HL-60/S4 treated with retinoic acid at 250 ng/mL for 4 days and 3 days (cell line): ENCODE results near the gene CFDP1.

Experiments
- in situ Hi-C: fragments of 300-500 bp; cut with MboI; formaldehyde crosslinking; loops from 2 replicates; pipeline ENCODE4 v1.7.0; 2022; ENCODE audit warnings: low sequenced_read_pairs

Gene CFDP1

DNA sequence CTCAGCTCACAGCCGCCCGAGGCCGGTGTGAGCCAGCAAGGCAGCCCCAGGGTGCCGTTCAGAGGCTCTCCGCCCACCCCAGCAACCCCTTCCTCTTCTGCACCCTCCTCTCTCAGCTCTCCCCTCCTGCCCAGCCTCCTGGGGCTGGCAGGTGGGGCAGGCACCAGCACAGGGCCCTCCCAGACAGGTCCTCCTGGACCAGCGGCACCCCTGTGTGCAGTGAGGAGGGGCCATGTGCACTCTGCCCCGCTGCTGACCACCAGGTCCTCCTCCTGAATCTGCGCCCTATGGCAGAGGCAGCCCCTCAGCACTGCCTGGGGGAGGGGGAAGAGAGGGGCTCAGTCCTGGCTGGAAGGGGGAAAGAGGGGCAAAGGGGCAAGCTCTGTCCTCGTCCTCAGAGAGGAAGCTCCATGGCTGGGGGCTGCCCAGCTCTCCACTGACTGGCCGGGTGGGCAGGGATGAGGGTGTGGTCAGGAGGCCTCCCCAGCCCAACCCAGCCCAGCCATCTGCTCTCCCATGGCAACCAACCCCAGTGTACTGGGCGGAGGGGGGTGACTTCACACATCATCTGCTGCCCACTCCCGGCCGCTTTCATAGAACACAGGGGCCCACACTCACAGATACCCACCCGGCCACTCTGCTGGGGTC, 176.5 kb downstream of the CFDP1 start:
- in situ Hi-C loops = no loop called here

DNA sequence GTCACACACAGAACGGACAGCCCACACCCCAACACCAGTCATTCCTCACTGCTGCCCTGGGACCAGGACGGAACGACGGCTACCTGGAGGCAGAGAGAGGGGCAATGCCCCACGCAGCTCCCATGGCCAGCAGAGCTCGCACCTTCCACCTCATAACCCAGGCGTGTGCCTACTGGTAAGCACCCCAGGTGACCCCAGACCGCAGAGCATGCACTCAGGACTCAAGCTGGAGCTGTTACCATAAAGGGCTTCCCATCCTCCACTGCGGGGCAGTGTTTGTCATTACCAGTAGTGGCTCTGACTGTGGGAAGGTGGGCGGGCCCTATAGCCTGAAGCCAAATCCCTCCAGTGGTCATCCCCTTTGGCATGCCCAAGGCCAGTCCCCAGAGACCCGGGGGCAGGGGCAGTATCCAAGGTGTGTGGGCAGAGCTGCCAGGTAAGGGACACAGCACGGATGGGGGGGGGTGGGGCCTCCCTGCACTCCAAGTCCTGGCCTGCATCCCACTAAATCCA, 177.2 kb downstream of the CFDP1 start:
- in situ Hi-C loops = no loop called here

DNA sequence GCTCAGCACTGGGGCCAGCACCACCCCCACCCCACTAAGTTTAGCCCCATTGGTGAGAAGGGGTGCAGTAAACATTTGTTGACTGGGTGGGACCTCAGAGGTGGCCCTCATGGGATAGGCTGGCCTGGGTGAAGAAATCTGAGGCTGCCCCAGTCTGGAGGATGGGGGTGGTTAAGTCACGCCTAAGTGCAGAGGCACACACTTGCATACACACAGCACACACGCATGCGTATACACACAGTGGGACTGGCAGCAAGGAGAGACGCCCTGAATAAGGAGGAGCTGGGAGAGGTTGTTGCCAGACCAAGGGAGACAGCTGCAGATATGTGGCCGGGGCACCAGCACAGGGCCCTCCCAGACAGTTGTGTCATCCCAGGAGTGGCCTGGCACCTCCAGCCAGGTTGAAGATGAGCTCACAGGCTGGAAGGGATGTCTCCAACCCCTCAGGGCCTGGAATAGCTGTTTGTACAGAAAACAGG, 178.9 kb downstream of the CFDP1 start:
- in situ Hi-C loops = no loop called here

GRCh38 chr16:75252946-75253911, 180.1 kb downstream of the CFDP1 start:
- in situ Hi-C loops = no loop called here

DNA sequence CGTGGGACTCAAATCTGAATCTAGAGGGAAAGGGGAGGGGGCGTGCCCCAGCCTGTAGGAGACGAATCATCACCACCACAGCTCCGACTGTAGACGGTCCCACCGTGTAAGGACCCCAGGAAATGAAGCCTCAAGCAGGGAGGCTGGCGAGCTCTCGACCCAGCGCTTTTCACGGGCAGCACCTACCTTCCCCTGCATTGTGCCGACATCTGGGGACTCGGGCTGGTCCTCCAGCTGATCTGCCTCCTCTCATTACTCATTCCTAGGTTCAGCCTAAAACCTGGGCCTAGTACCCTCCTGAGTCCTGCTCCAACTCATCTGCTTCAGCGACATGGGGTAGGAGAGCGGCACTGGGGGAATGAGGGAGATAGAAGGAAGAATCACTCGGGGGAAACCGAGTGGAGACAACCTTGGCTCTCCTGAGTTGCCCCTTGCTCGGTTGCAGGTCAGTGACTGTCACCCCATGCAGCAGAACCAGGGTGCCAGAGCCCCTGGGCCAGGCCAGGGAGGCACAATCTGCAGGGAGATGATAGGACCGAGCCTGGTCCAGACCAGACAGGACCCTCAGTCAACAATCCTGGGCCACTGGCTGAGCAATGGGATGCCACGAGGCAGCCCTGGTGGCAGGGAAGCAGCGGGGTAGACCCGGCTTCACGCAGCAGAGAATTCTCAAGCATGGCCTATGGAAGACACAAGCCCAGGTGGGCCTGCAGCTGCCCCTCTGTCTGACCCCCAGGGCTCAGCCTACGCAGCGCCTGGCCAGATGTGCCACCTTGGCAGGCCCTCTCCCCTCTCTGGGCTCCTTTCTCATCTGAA, 181.0 kb downstream of the CFDP1 start:
- in situ Hi-C loops = no loop called here

GRCh38 chr16:75251280-75252048, 181.8 kb downstream of the CFDP1 start, which contains the start of gene BCAR1:
BCAR1 (minus strand) TSS chr16:75251624; CDS start chr16:75251482, 142 bp downstream.
- in situ Hi-C loops = no loop called here

DNA sequence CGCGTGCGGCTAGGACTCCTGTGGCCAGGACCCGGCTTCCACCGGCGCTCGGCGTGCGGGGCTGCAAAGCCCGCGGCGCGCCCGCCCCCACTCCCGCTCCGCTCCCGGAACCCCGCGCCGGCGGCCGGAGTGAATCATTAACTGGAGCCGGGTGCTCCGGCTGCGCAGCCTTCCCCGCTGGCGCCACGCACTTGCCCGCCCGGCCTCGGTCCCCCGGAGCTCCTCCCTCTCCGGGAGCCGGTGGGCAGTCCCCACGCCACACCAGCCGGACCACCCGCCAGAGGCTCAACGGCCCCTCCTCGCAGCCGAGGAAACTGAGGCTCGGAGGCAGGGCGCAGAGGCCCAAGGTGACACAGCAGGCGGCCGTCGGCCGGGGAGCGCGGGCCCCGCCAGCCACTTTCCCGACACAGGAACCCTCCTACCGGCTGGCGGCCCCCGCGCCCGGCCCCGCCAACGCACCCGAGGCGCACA, 182.5 kb downstream of the CFDP1 start:
- in situ Hi-C loops = no loop called here

DNA sequence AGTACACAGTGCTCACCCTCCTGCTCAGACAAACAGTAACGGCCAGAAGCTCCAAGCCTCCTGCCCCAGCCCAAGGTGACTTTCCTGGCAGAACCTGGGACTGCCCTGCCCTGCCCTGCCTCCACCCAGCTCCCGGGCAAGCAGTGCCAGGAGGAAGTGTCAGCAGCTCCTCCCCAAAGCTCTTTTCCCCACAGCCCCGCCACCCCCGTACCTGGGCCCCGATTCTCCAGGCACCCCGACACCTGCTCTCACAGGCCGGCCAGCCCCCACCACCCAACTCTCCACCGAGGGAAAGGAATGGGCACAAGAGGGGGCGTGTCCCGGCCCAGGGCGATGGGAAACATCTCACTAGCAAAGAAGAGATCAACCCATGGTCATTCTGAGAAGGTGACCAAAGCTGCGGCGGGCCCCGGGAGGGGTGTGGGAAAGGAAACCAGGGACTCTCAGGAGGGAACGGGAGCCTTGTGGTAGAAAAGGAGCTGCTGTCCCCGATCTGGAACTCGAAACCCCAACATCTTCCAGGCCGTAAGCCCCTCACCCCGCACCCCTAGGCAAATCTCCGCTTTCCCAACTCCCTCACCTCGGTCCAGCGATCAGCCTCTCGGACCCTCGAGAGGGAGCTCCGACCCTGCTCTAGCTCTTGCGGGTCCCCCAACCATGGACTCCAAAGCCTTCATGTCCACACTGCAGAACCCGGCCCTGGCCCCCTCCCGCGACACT, 183.1 kb downstream of the CFDP1 start:
- in situ Hi-C loops = no loop called here

GRCh38 chr16:75249441-75249840, 183.9 kb downstream of the CFDP1 start:
- in situ Hi-C loops = no loop called here

GRCh38 chr16:75248536-75249380, 184.5 kb downstream of the CFDP1 start:
- in situ Hi-C loops = no loop called here

- in situ Hi-C loops = no loop called here
These were observed 185.2 kb downstream of the CFDP1 start for GRCh38 chr16:75248142-75248535.

DNA sequence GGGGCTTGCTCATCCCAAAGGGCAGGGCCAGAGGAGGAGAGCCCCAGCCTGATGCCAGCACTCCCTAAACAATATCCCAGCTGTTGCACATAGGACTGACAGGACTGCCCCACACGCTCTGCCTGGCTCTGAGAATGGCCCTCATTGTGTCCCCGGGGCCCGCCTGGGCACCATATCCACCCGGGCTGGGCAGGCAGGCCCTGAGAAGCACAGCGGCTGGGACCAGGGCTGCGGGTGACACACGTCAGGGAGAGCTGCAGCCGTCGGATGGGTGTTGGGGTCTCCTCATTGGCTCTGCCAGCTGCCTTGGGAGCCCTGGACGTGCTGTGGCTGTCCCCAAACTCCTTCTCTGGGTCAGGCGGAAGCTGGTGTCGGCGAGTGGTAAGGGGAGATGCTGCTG, 186.1 kb downstream of the CFDP1 start:
- in situ Hi-C loops = no loop called here

DNA sequence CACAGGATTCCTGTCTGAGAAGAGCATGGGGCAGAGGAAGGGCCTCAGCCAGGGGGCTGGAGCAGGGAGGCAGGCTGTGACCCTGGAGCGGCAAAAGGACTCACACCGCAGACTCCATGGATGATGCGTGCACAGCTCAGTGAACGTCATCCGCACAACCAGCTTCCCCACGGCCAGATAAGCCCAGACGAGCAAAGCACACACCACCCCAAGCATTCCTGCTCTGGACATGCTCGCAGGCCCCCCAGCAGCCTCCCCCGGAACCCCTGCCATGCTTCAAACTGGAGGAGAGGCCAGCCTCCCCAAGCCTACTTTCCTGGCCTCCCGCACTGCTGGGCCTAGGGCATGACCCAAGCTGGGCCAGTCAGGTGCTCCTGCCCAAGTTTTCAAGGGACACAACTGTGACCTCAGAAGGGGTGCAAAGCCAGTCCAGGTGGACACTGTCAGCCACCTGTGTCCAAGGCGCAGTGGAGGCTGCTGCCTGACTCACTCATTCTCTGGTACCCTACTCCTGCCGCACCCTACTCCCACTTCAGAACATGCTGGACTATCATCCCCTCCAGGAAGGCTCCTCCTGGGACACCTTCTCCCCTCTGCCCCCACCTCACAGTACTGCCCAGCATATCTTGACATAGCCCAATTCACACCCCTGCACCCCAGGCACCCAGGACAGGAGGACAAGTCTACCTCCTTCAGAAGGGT, 186.6 kb downstream of the CFDP1 start:
- in situ Hi-C loops = no loop called here

GRCh38 chr16:75244844-75245758, 188.2 kb downstream of the CFDP1 start:
- in situ Hi-C loops = no loop called here

GRCh38 chr16:75244225-75244809, 189.0 kb downstream of the CFDP1 start:
- in situ Hi-C loops = no loop called here
